ENCODE measurements around the gene ZNF414. TPM values are rescaled to one million over a fixed set of nuclear protein-coding genes. Genes with fewer than 3 reads are reported as not detected.

Gene ZNF414
- total RNA-seq, 1 donor from 2014 or later, result 29.9 TPM

- peaks cover under 1% of the 10 kb centered on the region for H3K27me3 Mint-ChIP-seq (ENCODE audit: unreplicated experiment)
- peak overlapping the region; percentile 52 for H3K4me3 Mint-ChIP-seq (ENCODE audit: unreplicated experiment)
- DNase-seq (ENCODE audit: extremely low spot score, unreplicated experiment), result no peak
- no peaks in the 10 kb centered on the region for H3K36me3 Mint-ChIP-seq (ENCODE audit: unreplicated experiment)
- peak overlapping the region; percentile 18 for H3K27ac Mint-ChIP-seq (ENCODE audit: unreplicated experiment)
- no peak for TF ChIP-seq CTCF (IDR thresholded peaks at IDR 0.05)
- no peaks in the 10 kb centered on the region for H3K9me3 Mint-ChIP-seq (ENCODE audit: unreplicated experiment)
- H3K4me1 Mint-ChIP-seq (ENCODE audit: unreplicated experiment), result peaks cover 17% of the 10 kb centered on the region
Measured at GRCh38 chr19:8512115-8512967, 1.6 kb downstream of the ZNF414 start.

DNA sequence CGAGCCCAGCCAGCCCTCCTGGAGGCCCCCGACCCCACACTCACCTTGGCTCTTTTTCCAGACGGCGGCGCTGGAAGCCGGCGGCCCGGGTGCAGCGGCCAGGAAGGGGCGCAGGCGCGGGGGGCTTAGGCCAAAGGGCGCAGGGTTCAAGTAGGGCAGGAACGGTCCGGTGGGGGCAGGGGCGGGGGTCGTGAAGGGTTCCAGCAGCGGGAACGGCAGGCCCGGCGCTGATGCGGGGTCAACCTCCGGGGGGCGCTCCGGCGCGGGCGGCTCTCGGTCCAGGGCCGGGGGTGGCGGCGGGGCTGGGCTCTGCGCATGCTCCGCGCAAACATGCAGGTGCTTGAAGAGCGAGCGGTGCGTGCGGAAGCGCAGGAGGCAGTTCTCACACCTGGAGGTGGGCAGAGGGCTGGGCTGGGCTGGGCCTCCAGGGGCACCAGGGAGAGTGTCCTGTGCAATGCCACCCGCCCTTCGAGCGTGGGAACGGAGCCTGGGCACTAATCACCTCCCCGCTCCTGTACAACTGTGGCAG lies 2.3 kb downstream of the ZNF414 start:
- H3K27ac Mint-ChIP-seq (ENCODE audit: unreplicated experiment), result no peak overlapping the region
- no peaks in the 10 kb centered on the region for H3K27me3 Mint-ChIP-seq (ENCODE audit: unreplicated experiment)
- no peaks in the 10 kb centered on the region for H3K9me3 Mint-ChIP-seq (ENCODE audit: unreplicated experiment)
- no peak for DNase-seq (ENCODE audit: extremely low spot score, unreplicated experiment)
- H3K4me3 Mint-ChIP-seq (ENCODE audit: unreplicated experiment), result no peak overlapping the region
- no peak for TF ChIP-seq CTCF (IDR thresholded peaks at IDR 0.05)
- no peaks in the 10 kb centered on the region for H3K36me3 Mint-ChIP-seq (ENCODE audit: unreplicated experiment)
- peaks cover 16% of the 10 kb centered on the region for H3K4me1 Mint-ChIP-seq (ENCODE audit: unreplicated experiment)

DNA sequence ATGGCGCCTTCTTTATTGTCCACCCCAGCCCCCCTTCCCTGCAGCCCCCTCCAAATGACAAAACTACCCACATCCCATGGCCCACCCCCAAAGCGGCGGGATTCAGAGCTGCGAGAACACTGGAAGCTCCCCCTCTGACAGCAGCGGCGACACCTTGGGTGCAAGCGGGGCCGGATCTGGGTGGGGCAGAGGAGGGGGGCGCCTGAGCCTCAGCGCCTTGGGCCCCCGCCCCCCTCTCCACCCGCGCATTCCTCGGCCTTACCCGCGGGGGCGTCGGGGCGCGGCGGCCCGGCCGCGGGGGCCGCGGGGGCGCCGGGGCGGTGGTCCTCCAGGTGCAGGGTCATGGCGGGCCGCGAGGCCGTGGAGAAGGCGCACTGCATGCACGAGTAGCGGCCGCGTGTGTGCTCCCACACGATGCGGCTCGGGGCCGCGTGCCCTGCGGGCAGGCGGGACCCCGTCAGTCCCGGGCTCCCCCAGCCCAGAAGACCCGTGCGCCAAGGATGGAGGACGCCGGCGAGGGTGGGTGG lies 3.3 kb downstream of the ZNF414 start:
- no peak for TF ChIP-seq CTCF (IDR thresholded peaks at IDR 0.05)
- Mint-ChIP-seq H3K36me3 (ENCODE audit: unreplicated experiment) (no peaks in the 10 kb centered on the region), H3K27ac (ENCODE audit: unreplicated experiment) (no peak overlapping the region), H3K4me1 (ENCODE audit: unreplicated experiment) (peaks cover 22% of the 10 kb centered on the region), H3K4me3 (ENCODE audit: unreplicated experiment) (no peak overlapping the region), H3K27me3 (ENCODE audit: unreplicated experiment) (no peaks in the 10 kb centered on the region), H3K9me3 (ENCODE audit: unreplicated experiment) (no peaks in the 10 kb centered on the region)
- DNase-seq (ENCODE audit: extremely low spot score, unreplicated experiment), result no peak

DNA sequence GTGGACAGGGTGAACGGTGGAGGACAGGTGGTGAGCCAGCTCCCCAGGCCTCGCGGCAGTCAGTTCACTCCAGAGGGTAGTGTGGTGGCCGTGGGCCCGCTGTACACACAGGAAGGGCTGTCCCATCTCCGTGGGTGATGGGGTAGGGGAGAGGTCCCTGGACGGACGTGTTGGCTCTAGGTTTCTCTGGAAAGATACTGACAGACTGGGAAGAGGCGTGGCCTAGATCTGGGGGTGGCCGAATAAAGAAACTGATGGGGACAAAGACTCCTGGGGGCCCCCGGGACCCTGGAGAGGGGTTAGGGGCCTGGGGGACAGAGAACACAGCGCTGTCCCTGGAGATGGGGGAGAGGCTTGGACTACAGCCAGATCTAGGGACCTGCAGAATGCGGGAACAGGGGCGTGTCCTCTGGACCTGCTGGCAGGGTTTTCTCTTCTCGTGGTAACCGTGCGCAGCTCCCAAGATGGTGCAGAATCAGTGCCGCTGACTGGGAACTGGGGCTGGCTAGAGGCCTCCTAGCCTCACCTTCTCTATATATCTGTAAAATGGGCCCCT lies 7.5 kb downstream of the ZNF414 start:
- H3K27ac Mint-ChIP-seq (ENCODE audit: unreplicated experiment), result peak overlapping the region; percentile 66
- no peaks in the 10 kb centered on the region for H3K9me3 Mint-ChIP-seq (ENCODE audit: unreplicated experiment)
- H3K36me3 Mint-ChIP-seq (ENCODE audit: unreplicated experiment), result no peaks in the 10 kb centered on the region
- no peaks in the 10 kb centered on the region for H3K27me3 Mint-ChIP-seq (ENCODE audit: unreplicated experiment)
- H3K4me3 Mint-ChIP-seq (ENCODE audit: unreplicated experiment), result peak overlapping the region; percentile 84
- no peak for TF ChIP-seq CTCF (IDR thresholded peaks at IDR 0.05)
- peaks cover 12% of the 10 kb centered on the region for H3K4me1 Mint-ChIP-seq (ENCODE audit: unreplicated experiment)
- no peak for DNase-seq (ENCODE audit: extremely low spot score, unreplicated experiment)

All from osteocyte (in vitro differentiated cells).